Measurements from ENCODE around the gene NUP188.
A peak's percentile ranks its signal among the peaks of the same experiment; 100 is the strongest.
"Not testable (repeated sequence)": the region's sequence is repeated elsewhere in the genome, so short reads cannot be mapped to it uniquely, and the experiment has no call there.

NUP188 gene

DNA sequence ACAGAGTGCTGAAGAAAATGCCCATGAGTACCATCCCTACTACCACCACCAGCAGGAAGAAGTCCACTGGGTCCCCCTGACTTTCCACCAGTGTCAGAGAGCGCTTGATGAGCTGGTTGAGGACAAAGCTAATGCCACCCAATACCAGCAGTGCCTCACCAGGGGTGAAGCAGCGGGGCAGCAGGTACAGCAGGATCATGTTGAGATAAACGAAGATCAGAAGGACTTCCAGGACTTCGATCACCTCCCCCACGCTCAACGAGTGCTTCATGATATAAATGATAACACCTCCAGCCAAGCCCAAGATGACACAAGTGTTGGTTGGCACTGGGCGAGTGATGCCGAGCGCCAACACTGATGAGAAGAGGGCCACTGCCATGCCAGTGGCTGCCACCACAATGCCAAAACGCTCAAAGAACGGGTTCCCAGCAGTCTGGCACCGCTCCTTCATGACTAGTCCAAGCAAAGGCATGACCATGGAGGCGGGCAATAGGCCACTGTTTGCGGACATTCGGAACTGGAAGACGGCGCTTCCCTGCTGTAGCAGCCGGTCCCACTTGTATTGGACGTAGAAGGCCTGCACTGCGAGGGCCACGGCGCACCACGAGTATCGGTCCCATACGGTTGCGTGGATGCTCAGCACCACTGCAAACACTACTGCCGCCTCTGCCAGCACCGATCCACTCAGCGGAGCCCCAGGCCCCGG, 775 bp upstream of the NUP188 start:
- H3K9me3 ChIP-seq (ENCODE audit: control insufficient read depth, insufficient read depth, low read length): no peaks in the 10 kb centered on the region
- H3K9ac ChIP-seq (ENCODE audit: low read depth, low read length): peak overlapping the region; percentile 78
- H3K27ac ChIP-seq (ENCODE audit: low read depth, low read length): peak overlapping the region; percentile 83
- 0 out of 2 replicates have a peak, but pooled peaks cover 6% of the 10 kb centered on the region for H3K4me1 ChIP-seq (ENCODE audit: control insufficient read depth, insufficient read depth, low read length)
- H3K4me3 ChIP-seq (ENCODE audit: low read depth, low read length): peak overlapping the region; percentile 92
- no peaks in the 10 kb centered on the region for H3K27me3 ChIP-seq (ENCODE audit: control insufficient read depth, insufficient read depth, low read length)
- H3K36me3 ChIP-seq (ENCODE audit: control insufficient read depth, insufficient read depth, low read length): peaks cover 32% of the 10 kb centered on the region

GRCh38 chr9:128947277-128947526, 297 bp upstream of the NUP188 start:
- Histone ChIP-seq H3K4me1 (ENCODE audit: control insufficient read depth, insufficient read depth, low read length) (0 out of 2 replicates have a peak, but pooled peaks cover 6% of the 10 kb centered on the region), H3K36me3 (ENCODE audit: control insufficient read depth, insufficient read depth, low read length) (peaks cover 34% of the 10 kb centered on the region), H3K27me3 (ENCODE audit: control insufficient read depth, insufficient read depth, low read length) (no peaks in the 10 kb centered on the region), H3K27ac (ENCODE audit: low read depth, low read length) (peak overlapping the region; percentile 83), H3K9ac (ENCODE audit: low read depth, low read length) (peak overlapping the region; percentile 78), H3K9me3 (ENCODE audit: control insufficient read depth, insufficient read depth, low read length) (no peaks in the 10 kb centered on the region), H3K4me3 (ENCODE audit: low read depth, low read length) (peak overlapping the region; percentile 92)

DNA sequence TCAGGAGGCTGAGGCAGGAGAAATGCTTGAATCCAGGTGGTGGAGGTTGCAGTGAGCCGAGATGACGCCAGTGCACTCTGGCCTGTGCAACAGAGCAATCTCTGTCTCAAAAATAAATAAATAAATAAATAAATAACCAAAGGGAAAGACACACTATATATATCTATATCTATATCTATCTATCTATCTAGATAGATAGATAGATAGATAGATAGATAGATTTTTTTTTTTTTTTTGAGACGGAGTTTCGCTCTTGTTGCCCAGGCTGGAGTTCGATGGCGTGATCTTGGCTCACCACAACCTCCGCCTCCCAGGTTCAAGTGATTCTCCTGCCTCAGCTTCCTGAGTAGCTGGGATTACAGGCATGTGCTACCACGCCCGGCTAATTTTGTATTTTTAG, 13.9 kb downstream of the NUP188 start:
- not testable (repeated sequence) for H3K9ac ChIP-seq (ENCODE audit: low read depth, low read length); H3K27ac ChIP-seq (ENCODE audit: low read depth, low read length); H3K4me1 ChIP-seq (ENCODE audit: control insufficient read depth, insufficient read depth, low read length); H3K27me3 ChIP-seq (ENCODE audit: control insufficient read depth, insufficient read depth, low read length); H3K9me3 ChIP-seq (ENCODE audit: control insufficient read depth, insufficient read depth, low read length); H3K4me3 ChIP-seq (ENCODE audit: low read depth, low read length)
- H3K36me3 ChIP-seq (ENCODE audit: control insufficient read depth, insufficient read depth, low read length): peaks cover 79% of the 10 kb centered on the region

DNA sequence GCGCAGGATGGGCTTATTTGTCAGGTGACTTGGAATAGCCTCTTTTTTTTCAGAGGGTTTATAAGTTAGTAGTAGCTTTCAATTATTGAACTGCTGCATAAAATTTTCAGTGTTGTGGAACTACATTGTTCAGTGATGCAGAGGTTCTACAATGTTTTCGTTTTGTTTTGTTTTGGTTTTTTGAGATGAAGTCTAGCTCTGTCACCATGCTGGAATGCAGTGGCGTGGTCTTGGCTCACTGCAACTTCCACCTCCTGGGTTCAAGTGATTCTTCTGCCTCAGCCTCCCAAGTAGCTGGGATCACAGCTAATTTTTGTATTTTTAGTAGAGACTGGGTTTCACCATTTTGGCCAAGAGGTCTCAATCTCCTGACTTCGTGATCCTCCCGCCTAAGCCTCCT, 22.0 kb downstream of the NUP188 start:
- Histone ChIP-seq H3K9me3 (ENCODE audit: control insufficient read depth, insufficient read depth, low read length) (no peaks in the 10 kb centered on the region), H3K27ac (ENCODE audit: low read depth, low read length) (no peak overlapping the region), H3K4me3 (ENCODE audit: low read depth, low read length) (no peak overlapping the region), H3K9ac (ENCODE audit: low read depth, low read length) (no peak overlapping the region), H3K27me3 (ENCODE audit: control insufficient read depth, insufficient read depth, low read length) (no peaks in the 10 kb centered on the region), H3K36me3 (ENCODE audit: control insufficient read depth, insufficient read depth, low read length) (peaks cover 82% of the 10 kb centered on the region), H3K4me1 (ENCODE audit: control insufficient read depth, insufficient read depth, low read length) (no peaks in the 10 kb centered on the region)

GRCh38 chr9:128972956-128973355, 25.5 kb downstream of the NUP188 start:
- H3K4me3 ChIP-seq (ENCODE audit: low read depth, low read length): no peak overlapping the region
- no peaks in the 10 kb centered on the region for H3K27me3 ChIP-seq (ENCODE audit: control insufficient read depth, insufficient read depth, low read length)
- no peaks in the 10 kb centered on the region for H3K9me3 ChIP-seq (ENCODE audit: control insufficient read depth, insufficient read depth, low read length)
- no peak overlapping the region for H3K27ac ChIP-seq (ENCODE audit: low read depth, low read length)
- peaks cover 91% of the 10 kb centered on the region for H3K36me3 ChIP-seq (ENCODE audit: control insufficient read depth, insufficient read depth, low read length)
- H3K9ac ChIP-seq (ENCODE audit: low read depth, low read length): no peak overlapping the region
- no peaks in the 10 kb centered on the region for H3K4me1 ChIP-seq (ENCODE audit: control insufficient read depth, insufficient read depth, low read length)

- Histone ChIP-seq H3K27ac (ENCODE audit: low read depth, low read length) (no peak overlapping the region), H3K9ac (ENCODE audit: low read depth, low read length) (no peak overlapping the region), H3K4me3 (ENCODE audit: low read depth, low read length) (no peak overlapping the region), H3K27me3 (ENCODE audit: control insufficient read depth, insufficient read depth, low read length) (no peaks in the 10 kb centered on the region), H3K36me3 (ENCODE audit: control insufficient read depth, insufficient read depth, low read length) (peaks cover 90% of the 10 kb centered on the region), H3K9me3 (ENCODE audit: control insufficient read depth, insufficient read depth, low read length) (no peaks in the 10 kb centered on the region), H3K4me1 (ENCODE audit: control insufficient read depth, insufficient read depth, low read length) (no peaks in the 10 kb centered on the region)
Observed at GRCh38 chr9:128979111-128979510, 31.6 kb downstream of the NUP188 start.

GRCh38 chr9:128983536-128983935, 36.0 kb downstream of the NUP188 start:
- no peak overlapping the region for H3K4me3 ChIP-seq (ENCODE audit: low read depth, low read length)
- no peak overlapping the region for H3K9ac ChIP-seq (ENCODE audit: low read depth, low read length)
- no peaks in the 10 kb centered on the region for H3K4me1 ChIP-seq (ENCODE audit: control insufficient read depth, insufficient read depth, low read length)
- H3K36me3 ChIP-seq (ENCODE audit: control insufficient read depth, insufficient read depth, low read length): peaks cover 97% of the 10 kb centered on the region
- no peaks in the 10 kb centered on the region for H3K27me3 ChIP-seq (ENCODE audit: control insufficient read depth, insufficient read depth, low read length)
- no peak overlapping the region for H3K27ac ChIP-seq (ENCODE audit: low read depth, low read length)
- no peaks in the 10 kb centered on the region for H3K9me3 ChIP-seq (ENCODE audit: control insufficient read depth, insufficient read depth, low read length)

GRCh38 chr9:128986671-128987070, 39.2 kb downstream of the NUP188 start:
- H3K9ac ChIP-seq (ENCODE audit: low read depth, low read length): no peak overlapping the region
- H3K9me3 ChIP-seq (ENCODE audit: control insufficient read depth, insufficient read depth, low read length): no peaks in the 10 kb centered on the region
- no peaks in the 10 kb centered on the region for H3K4me1 ChIP-seq (ENCODE audit: control insufficient read depth, insufficient read depth, low read length)
- no peaks in the 10 kb centered on the region for H3K27me3 ChIP-seq (ENCODE audit: control insufficient read depth, insufficient read depth, low read length)
- no peak overlapping the region for H3K4me3 ChIP-seq (ENCODE audit: low read depth, low read length)
- H3K27ac ChIP-seq (ENCODE audit: low read depth, low read length): no peak overlapping the region
- H3K36me3 ChIP-seq (ENCODE audit: control insufficient read depth, insufficient read depth, low read length): peaks cover 89% of the 10 kb centered on the region

DNA sequence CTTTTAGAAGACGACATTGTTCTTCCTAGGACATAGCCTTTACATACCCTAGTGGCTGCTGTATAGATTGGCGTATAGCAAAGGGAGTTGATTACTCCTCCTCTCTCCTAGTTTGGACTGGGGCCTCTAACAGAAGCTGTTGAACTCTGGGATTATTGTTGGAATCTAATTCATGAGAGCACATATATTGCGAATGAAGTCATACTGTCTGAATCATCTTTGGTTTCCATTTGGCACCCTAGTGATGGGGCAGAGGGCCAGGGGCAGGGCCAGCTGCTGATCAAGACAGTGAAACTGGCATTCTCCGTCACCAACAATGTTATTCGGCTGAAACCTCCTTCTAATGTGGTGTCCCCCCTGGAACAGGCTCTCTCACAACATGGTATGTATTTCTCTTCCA, 40.3 kb downstream of the NUP188 start:
- H3K9me3 ChIP-seq (ENCODE audit: control insufficient read depth, insufficient read depth, low read length): no peaks in the 10 kb centered on the region
- no peak overlapping the region for H3K27ac ChIP-seq (ENCODE audit: low read depth, low read length)
- no peaks in the 10 kb centered on the region for H3K4me1 ChIP-seq (ENCODE audit: control insufficient read depth, insufficient read depth, low read length)
- no peak overlapping the region for H3K9ac ChIP-seq (ENCODE audit: low read depth, low read length)
- no peak overlapping the region for H3K4me3 ChIP-seq (ENCODE audit: low read depth, low read length)
- H3K27me3 ChIP-seq (ENCODE audit: control insufficient read depth, insufficient read depth, low read length): no peaks in the 10 kb centered on the region
- H3K36me3 ChIP-seq (ENCODE audit: control insufficient read depth, insufficient read depth, low read length): peaks cover 87% of the 10 kb centered on the region

DNA sequence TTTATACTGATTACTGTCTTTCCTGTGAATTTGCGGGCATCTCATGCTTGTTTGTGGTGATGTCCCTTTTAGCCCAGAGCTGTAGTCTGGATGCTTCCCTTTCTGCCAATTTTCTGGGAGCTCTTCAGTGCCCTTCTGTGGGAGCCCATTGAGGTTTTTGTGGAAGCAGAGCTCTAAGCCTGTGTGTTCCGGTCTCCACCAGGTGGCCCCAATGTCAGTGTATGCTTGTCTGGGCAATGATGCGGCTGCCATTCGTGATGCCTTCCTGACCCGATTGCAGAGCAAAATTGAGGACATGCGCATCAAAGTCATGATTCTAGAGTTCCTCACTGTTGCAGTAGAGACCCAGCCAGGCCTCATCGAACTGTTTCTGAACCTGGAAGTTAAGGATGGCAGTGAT, 45.5 kb downstream of the NUP188 start:
- Histone ChIP-seq H3K4me3 (ENCODE audit: low read depth, low read length) (no peak overlapping the region), H3K27me3 (ENCODE audit: control insufficient read depth, insufficient read depth, low read length) (no peaks in the 10 kb centered on the region), H3K9ac (ENCODE audit: low read depth, low read length) (no peak overlapping the region), H3K36me3 (ENCODE audit: control insufficient read depth, insufficient read depth, low read length) (peaks cover 83% of the 10 kb centered on the region), H3K27ac (ENCODE audit: low read depth, low read length) (no peak overlapping the region), H3K9me3 (ENCODE audit: control insufficient read depth, insufficient read depth, low read length) (no peaks in the 10 kb centered on the region), H3K4me1 (ENCODE audit: control insufficient read depth, insufficient read depth, low read length) (no peaks in the 10 kb centered on the region)

DNA sequence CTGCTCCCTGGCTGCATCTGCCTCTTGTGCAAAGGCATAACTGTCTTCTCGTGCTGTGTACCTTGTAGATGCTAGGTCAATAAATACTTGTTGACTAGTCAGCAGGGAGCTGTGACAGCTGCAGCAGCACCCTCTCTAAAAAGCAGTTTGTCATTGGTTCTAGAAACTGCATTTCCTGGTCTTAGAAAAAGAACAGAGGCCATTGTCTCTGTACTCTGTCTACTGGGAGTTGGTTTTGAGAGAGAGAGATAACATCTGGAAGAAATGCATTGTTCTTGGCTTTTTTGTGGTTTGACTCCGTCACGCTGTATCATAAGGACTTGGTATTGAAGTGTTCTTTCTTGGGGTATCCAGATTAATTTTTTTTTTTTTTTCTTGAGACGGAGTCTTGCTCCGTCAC, 48.3 kb downstream of the NUP188 start:
- H3K4me3 ChIP-seq (ENCODE audit: low read depth, low read length): no peak overlapping the region
- no peak overlapping the region for H3K9ac ChIP-seq (ENCODE audit: low read depth, low read length)
- H3K27me3 ChIP-seq (ENCODE audit: control insufficient read depth, insufficient read depth, low read length): no peaks in the 10 kb centered on the region
- no peaks in the 10 kb centered on the region for H3K9me3 ChIP-seq (ENCODE audit: control insufficient read depth, insufficient read depth, low read length)
- H3K27ac ChIP-seq (ENCODE audit: low read depth, low read length): no peak overlapping the region
- H3K36me3 ChIP-seq (ENCODE audit: control insufficient read depth, insufficient read depth, low read length): peaks cover 88% of the 10 kb centered on the region
- no peaks in the 10 kb centered on the region for H3K4me1 ChIP-seq (ENCODE audit: control insufficient read depth, insufficient read depth, low read length)

- Histone ChIP-seq H3K27me3 (ENCODE audit: control insufficient read depth, insufficient read depth, low read length) (no peaks in the 10 kb centered on the region), H3K9me3 (ENCODE audit: control insufficient read depth, insufficient read depth, low read length) (no peaks in the 10 kb centered on the region), H3K4me1 (ENCODE audit: control insufficient read depth, insufficient read depth, low read length) (no peaks in the 10 kb centered on the region), H3K36me3 (ENCODE audit: control insufficient read depth, insufficient read depth, low read length) (peaks cover 93% of the 10 kb centered on the region), H3K9ac (ENCODE audit: low read depth, low read length) (no peak overlapping the region), H3K4me3 (ENCODE audit: low read depth, low read length) (no peak overlapping the region), H3K27ac (ENCODE audit: low read depth, low read length) (no peak overlapping the region)
Observed at GRCh38 chr9:128998462-128998861, 51.0 kb downstream of the NUP188 start.

All from HUES48 (cell line).